Upper lobe of right lung (tissue), 1 donor: ENCODE measurements around the gene NOTCH4. TPM values are rescaled to one million over a fixed set of nuclear protein-coding genes. Genes with fewer than 3 reads are reported as not detected.

Source experiments
- ATAC-seq: fragments of 200-7000 bp; cut with Tn5 transposase; one replicate; pipeline ENCODE4 v1.9.1; 2020; ENCODE audit warnings: mild to moderate bottlenecking, moderate library complexity
- DNase-seq: peaks from one replicate; pipeline ENCODE4 v3.0.0-alpha.2; 2020
- H3K27ac ChIP-seq: fragments of 200-600 bp; one replicate; pipeline ENCODE4 v1.8.0; 2022
- H3K27me3 ChIP-seq: fragments of 200-600 bp; one replicate; pipeline ENCODE4 v1.8.0; 2022; ENCODE audit warnings: mild to moderate bottlenecking
- H3K36me3 ChIP-seq: fragments of 200-600 bp; one replicate; pipeline ENCODE4 v1.8.0; 2022
- H3K4me1 ChIP-seq: fragments of 200-600 bp; one replicate; pipeline ENCODE4 v1.8.0; 2022
- H3K4me3 ChIP-seq: fragments of 200-600 bp; one replicate; pipeline ENCODE4 v1.8.0; 2022; ENCODE audit warnings: mild to moderate bottlenecking
- H3K9me3 ChIP-seq: fragments of 200-600 bp; one replicate; pipeline ENCODE4 v1.8.0; 2022
- CTCF ChIP-seq: fragments of 200-600 bp; IDR thresholded peaks from one replicate; pipeline ENCODE4 v1.8.0; 2022; ENCODE audit warnings: antibody characterized with exemption
- intact Hi-C: fragments of 100-400 bp; cut with DNase I; formaldehyde crosslinking; loops from one replicate; pipeline ENCODE4 v1.11.0; 2022
- total RNA-seq: library from RNA; stranded (reverse); fragmentation: NEBNext Ultra II Directional; extraction: Animal tissue kit (Norgen Biotek cat#: 25700); gene quantifications from one replicate; pipeline ENCODE4 v1.2.1, GENCODE V29; 2021
- donor health status: DM: no; HTN: yes; CAD: no; lungs with severe emphysema.

Gene NOTCH4
- total RNA-seq, 1 donor from 2014 or later: 78.7 TPM

- no peak overlapping the region for H3K27ac ChIP-seq
- ATAC-seq: no peak
Observed at GRCh38 chr6:32168350-32168749, 55.5 kb downstream of the NOTCH4 start.

GRCh38 chr6:32167761-32168262 is 56.1 kb downstream of the NOTCH4 start:
- Histone ChIP-seq H3K27ac (no peak overlapping the region), H3K9me3 (no peaks in the 10 kb centered on the region), H3K36me3 (peaks cover 43% of the 10 kb centered on the region), H3K4me1 (no peaks in the 10 kb centered on the region), H3K4me3 (no peak overlapping the region), H3K27me3 (no peaks in the 10 kb centered on the region)
- ATAC-seq (no peak), DNase-seq (no peak)
- intact Hi-C loops: no loop called here
- no peak for TF ChIP-seq CTCF

More at GRCh38 chr6:32168350-32168749, 55.5 kb downstream of the NOTCH4 start:
- Histone ChIP-seq H3K4me1 (no peaks in the 10 kb centered on the region), H3K27me3 (no peaks in the 10 kb centered on the region), H3K4me3 (no peak overlapping the region), H3K9me3 (no peaks in the 10 kb centered on the region), H3K36me3 (peaks cover 43% of the 10 kb centered on the region)
- DNase-seq: no peak
- intact Hi-C loops: no loop called here
- TF ChIP-seq CTCF: no peak

GRCh38 chr6:32167154-32167760 is 56.6 kb downstream of the NOTCH4 start:
- DNase-seq (no peak), ATAC-seq (no peak)
- no peaks in the 10 kb centered on the region for H3K27me3 ChIP-seq
- no peak for TF ChIP-seq CTCF
- no peaks in the 10 kb centered on the region for H3K4me1 ChIP-seq
- H3K4me3 ChIP-seq: no peak overlapping the region
- H3K27ac ChIP-seq: no peak overlapping the region
- intact Hi-C loops: no loop called here
- peaks cover 43% of the 10 kb centered on the region for H3K36me3 ChIP-seq
- no peaks in the 10 kb centered on the region for H3K9me3 ChIP-seq

- no peak for DNase-seq
- peak; percentile 5 for ATAC-seq
- H3K27me3 ChIP-seq: no peaks in the 10 kb centered on the region
- TF ChIP-seq CTCF: no peak
- no peaks in the 10 kb centered on the region for H3K4me1 ChIP-seq
- no peaks in the 10 kb centered on the region for H3K9me3 ChIP-seq
- intact Hi-C loops: no loop called here
- no peak overlapping the region for H3K27ac ChIP-seq
- H3K4me3 ChIP-seq: no peak overlapping the region
- peaks cover 43% of the 10 kb centered on the region for H3K36me3 ChIP-seq
Observed at GRCh38 chr6:32166411-32167061, 57.3 kb downstream of the NOTCH4 start.

- intact Hi-C loops: no loop called here
- ATAC-seq: no peak
- Histone ChIP-seq H3K4me3 (no peak within 1 kb of the TSS), H3K9me3 (no peaks in the 10 kb centered on the region), H3K27me3 (no peaks in the 10 kb centered on the region), H3K27ac (peak within 1 kb of the TSS; percentile 42), H3K4me1 (no peaks in the 10 kb centered on the region), H3K36me3 (peaks cover 30% of the 10 kb centered on the region)
- TF ChIP-seq CTCF: no peak
- no peak for DNase-seq
Observed at GRCh38 chr6:32164295-32164694, 59.6 kb downstream of the NOTCH4 start, which contains the start of gene EGFL8. Gene EGFL8, plus strand, starts transcription at chr6:32164595. Its CDS starts 1,571 bp downstream, at chr6:32166166.
